GM19351 (cell line): ENCODE results near the gene RBMY1A1.
"Not testable (repeated sequence)": the region's sequence is repeated elsewhere in the genome, so short reads cannot be mapped to it uniquely, and the experiment has no call there.

ENCODE experiments used
- ATAC-seq: cut with Tn5 transposase; IDR thresholded peaks from one replicate; pipeline ENCODE4 v1.9.1; 2021; ENCODE audit warnings: mild to moderate bottlenecking, moderate library complexity; ENCODE audit not compliant: unreplicated experiment

RBMY1A1 gene

GRCh38 chrY:21534579-21534978, at the start of gene RBMY1A1:
Gene RBMY1A1, plus strand, starts transcription at chrY:21534879. Its CDS starts 2,013 bp downstream, at chrY:21536892.
- ATAC-seq, result not testable (repeated sequence)

- ATAC-seq, result not testable (repeated sequence)
Observed at GRCh38 chrY:21511038-21511437, 23.6 kb upstream of the RBMY1A1 start, which contains the start of gene RBMY1B. Gene RBMY1B, plus strand, starts transcription at chrY:21511338. Its CDS starts 2,013 bp downstream, at chrY:21513351.

GRCh38 chrY:21559316-21559984, 24.8 kb downstream of the RBMY1A1 start:
- not testable (repeated sequence) for ATAC-seq

GRCh38 chrY:21585449-21585848, 50.8 kb downstream of the RBMY1A1 start:
- no peak for ATAC-seq

- not testable (repeated sequence) for ATAC-seq
Observed at GRCh38 chrY:21586454-21586853, 51.8 kb downstream of the RBMY1A1 start.

- no peak for ATAC-seq
Observed at GRCh38 chrY:21592059-21592458, 57.4 kb downstream of the RBMY1A1 start.

GRCh38 chrY:21596287-21596686, 61.6 kb downstream of the RBMY1A1 start:
- not testable (repeated sequence) for ATAC-seq
